Peyer's patch (tissue), 4 donors: ENCODE results near the gene SEMA3F.

Experiments
- POLR2A ChIP-seq, 2 donors: fragments of 450-650 bp; IDR thresholded peaks; one replicate each; pipeline ENCODE4 v1.5.1; 2017; ENCODE audit warnings: antibody characterized with exemption in 2 of 2, mild to moderate bottlenecking in 2 of 2, moderate library complexity in 2 of 2
- TF ChIP-seq, protein P1 (sequence below), 6 experiments: fragments of 450-650 bp in 4 of 6; fragments of 200-600 bp in 2 of 6; sonication (generic) in 1 of 6; IDR thresholded peaks; one replicate each; pipeline ENCODE4 v1.5.1; 2017 to 2019; ENCODE audit warnings: antibody characterized with exemption in 6 of 6, mild to moderate bottlenecking in 3 of 6, moderate library complexity in 1 of 6

DNA sequence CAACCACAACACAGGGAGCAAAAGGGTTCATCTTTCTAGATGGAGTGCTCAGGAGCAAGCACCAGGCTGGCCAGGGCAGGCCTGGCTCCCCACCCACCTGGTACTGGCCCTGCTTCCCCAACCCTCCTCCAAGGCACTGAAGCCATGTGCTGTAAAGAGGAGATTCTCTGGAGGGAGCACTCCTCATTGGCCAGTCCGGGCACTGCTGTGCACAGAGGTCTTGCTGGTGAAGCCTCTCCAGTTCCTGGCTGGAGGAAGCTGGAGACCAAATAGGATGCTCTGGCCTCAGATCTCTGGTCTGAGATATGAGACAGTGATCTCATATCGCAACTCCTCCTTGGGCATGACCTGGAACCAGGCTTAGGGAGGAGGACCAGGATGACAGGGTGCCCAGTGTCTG is 7.7 kb upstream of the SEMA3F start:
- TF ChIP-seq, protein P1, sequence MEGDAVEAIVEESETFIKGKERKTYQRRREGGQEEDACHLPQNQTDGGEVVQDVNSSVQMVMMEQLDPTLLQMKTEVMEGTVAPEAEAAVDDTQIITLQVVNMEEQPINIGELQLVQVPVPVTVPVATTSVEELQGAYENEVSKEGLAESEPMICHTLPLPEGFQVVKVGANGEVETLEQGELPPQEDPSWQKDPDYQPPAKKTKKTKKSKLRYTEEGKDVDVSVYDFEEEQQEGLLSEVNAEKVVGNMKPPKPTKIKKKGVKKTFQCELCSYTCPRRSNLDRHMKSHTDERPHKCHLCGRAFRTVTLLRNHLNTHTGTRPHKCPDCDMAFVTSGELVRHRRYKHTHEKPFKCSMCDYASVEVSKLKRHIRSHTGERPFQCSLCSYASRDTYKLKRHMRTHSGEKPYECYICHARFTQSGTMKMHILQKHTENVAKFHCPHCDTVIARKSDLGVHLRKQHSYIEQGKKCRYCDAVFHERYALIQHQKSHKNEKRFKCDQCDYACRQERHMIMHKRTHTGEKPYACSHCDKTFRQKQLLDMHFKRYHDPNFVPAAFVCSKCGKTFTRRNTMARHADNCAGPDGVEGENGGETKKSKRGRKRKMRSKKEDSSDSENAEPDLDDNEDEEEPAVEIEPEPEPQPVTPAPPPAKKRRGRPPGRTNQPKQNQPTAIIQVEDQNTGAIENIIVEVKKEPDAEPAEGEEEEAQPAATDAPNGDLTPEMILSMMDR (IDR thresholded peaks at IDR 0.05) = no peak
- TF ChIP-seq POLR2A (IDR thresholded peaks at IDR 0.05) = no peak
